ENCODE results near the gene BABAM2. TPM values are rescaled to one million over a fixed set of nuclear protein-coding genes. Genes with fewer than 3 reads are reported as not detected.

Gene BABAM2
- total RNA-seq, 4 donors from 2014 or later: 34.4 to 44.9 (median 38.3) TPM

- TF ChIP-seq CTCF (IDR thresholded peaks at IDR 0.05; ENCODE audit: low read depth): no peak
Observed at GRCh38 chr2:27960237-27960912, 69.8 kb downstream of the BABAM2 start.

DNA sequence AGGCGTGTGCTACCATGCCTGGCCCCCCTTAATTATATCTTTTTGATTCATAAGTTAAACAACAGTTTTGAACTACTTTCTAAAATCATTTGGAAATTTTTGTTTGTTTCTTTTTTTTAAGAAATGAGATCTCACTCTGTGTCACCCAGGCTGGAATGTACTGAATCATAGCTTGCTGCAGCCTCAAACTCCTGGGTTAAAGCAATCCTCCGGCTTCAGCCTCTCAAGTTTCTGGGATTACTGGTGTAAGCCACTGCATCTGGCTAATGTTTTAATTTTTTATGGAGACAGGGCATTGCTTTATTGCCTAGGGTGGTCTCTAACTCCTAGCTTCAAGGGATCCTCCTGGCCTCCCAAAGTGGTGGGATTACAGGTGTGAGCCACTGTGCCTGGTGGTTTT, 71.5 kb downstream of the BABAM2 start:
- TF ChIP-seq CTCF (IDR thresholded peaks at IDR 0.05; ENCODE audit: low read depth): no peak

GRCh38 chr2:27963472-27963871, 72.9 kb downstream of the BABAM2 start:
- no peak for TF ChIP-seq CTCF (IDR thresholded peaks at IDR 0.05; ENCODE audit: low read depth)

DNA sequence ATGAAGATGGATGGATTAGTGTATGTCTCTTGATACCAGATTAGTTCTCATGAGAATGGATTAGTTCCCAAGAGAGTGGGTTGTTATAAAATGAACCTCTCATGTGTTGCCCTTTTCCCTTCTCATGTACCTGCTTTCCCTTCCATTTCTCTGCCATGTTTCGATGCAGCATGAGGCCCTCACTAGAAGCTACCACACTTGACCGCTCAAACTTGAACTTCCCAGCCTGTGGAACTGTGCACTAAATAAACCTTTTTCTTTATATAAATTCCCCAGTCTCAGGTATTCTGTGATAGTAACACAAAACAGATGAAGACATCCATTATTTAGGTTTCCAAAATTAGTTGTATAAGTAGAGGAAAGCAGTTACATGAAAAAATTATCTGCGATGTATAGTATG, 73.5 kb downstream of the BABAM2 start:
- no peak for TF ChIP-seq CTCF (IDR thresholded peaks at IDR 0.05; ENCODE audit: low read depth)

GRCh38 chr2:27965841-27966240, 75.3 kb downstream of the BABAM2 start:
- TF ChIP-seq CTCF (IDR thresholded peaks at IDR 0.05; ENCODE audit: low read depth): no peak

DNA sequence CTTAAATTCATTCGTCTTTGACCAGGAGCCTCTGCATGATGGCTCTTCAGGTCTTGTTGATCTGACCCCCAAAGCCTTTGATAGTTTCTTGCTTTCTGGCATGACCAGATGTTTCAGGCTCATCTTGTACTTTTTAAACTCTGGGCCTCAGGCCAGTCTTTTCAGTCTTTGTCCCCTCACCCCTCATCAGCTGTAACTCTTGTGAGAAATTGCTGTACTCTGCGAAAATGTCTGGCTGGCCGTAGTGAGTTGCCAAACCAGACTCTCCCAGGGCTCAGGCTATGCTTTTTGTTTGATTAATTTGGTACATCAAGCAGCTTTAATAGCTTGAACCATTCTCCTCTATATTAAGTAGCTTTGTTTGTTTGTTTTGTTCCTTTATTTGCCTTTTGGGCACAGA, 75.9 kb downstream of the BABAM2 start:
- no peak for TF ChIP-seq CTCF (IDR thresholded peaks at IDR 0.05; ENCODE audit: low read depth)

- TF ChIP-seq CTCF (IDR thresholded peaks at IDR 0.05; ENCODE audit: low read depth): no peak
Observed at GRCh38 chr2:27967076-27967475, 76.5 kb downstream of the BABAM2 start.
